Coronary artery (tissue), 2 donors: ENCODE measurements around the gene ATF3.

Experiments used
- DNase-seq: peaks from one replicate; pipeline ENCODE4 v3.0.0-alpha.2; 2017; ENCODE audit warnings: low spot score
- H3K27ac ChIP-seq, 2 donors: fragments of 200-600 bp; sonication (generic); one replicate each; pipeline ENCODE4 v1.5.1; 2016 to 2019
- H3K4me3 ChIP-seq: fragments of 200-600 bp; sonication (generic); 2 replicates; pipeline ENCODE4 v1.5.1; 2016; ENCODE audit warnings: mild to moderate bottlenecking, moderate library complexity
- CTCF ChIP-seq: fragments of 200-600 bp; sonication (generic); IDR thresholded peaks from one replicate; pipeline ENCODE4 v1.5.1; 2019; ENCODE audit warnings: antibody characterized with exemption

ATF3 gene

DNA sequence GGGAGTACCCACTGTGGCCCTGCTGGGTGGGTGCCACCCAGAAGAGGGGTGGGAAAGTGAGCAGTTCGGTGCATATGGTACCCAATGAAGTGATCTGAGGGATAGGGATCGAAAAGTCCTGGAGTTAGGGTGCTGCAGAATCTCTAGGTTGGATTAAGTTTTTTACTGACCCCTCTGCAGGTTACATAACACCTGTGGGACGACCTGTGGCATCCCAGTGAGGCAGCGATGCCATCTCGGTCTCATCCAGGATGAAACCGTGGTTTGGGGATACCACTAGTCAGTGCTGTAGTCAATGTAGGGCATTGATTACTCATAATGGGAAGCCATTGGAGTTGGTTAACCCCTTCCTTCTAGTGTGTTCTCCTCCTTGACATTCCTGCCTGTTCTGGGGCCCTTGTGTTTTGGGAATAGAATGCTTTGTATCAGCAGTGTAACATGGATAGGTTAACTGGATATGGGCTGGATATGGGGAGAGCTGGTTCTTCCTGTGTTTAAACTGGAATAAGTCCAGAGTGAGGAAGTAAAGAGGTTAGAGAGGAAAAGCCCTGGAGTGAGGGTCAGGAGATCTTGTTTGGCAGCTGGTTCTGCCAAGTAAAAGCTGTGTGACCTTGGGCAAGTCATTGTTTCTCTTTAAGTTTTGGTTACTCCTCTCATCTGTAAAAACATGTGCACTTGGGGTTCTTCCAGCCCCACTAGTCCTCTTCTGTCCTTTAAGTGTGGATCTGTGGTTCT lies 42.8 kb upstream of the ATF3 start:
- no peak for DNase-seq
- H3K27ac ChIP-seq = peak overlapping the region in 1 of 2 donors; percentile 57
- no peak for TF ChIP-seq CTCF
- H3K4me3 ChIP-seq = no peak overlapping the region

DNA sequence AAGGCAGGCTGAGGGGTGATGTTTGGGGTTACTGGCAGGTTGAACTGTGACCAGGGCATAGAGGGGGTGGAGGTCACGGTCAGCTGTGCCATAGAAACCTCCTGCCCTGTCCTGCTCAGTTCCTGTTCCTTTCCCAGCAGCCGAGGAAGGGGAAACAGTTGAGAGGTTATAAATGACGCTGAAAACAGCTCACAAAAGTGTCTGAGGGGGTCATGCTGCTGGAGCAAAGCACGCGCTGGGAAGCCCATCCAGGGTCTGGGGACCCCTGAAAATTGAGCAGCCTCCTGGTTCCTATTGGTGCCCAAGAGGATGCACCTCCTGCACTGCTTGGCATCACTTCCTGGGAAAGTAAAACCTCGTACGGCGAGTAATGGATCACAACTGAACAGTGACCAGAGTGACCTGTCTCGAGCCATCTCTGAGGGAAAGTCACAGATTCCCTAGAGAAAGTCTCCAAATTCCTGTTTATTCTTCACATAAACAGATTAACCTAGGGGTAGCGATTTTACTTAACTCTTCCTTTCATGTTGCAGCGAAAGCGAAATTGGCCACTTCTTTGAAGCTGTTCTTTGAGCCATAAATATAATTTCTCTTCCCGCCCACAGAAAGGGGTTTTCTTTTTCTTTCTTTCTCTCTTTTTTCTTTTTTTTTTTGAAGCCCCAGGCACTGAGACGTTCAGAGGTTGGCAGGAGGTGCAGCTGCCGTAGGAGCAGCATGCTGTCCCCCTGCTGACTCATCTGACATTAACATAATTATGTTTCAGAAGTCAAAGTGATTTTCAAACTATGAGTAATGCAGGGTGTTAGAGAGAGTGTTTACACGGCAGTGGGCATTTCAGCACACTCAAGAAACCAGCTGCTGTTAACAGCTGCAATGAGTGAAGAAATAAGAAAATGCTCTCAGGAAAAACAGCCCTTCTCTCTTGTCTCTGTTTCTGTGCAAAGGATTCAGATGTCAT lies 41.8 kb upstream of the ATF3 start:
- no peak for TF ChIP-seq CTCF
- no peak for DNase-seq
- peak overlapping the region; percentile 71 for H3K4me3 ChIP-seq
- peak overlapping the region; percentile 57 to 61 for H3K27ac ChIP-seq

GRCh38 chr1:212567638-212568037 lies 40.9 kb upstream of the ATF3 start:
- TF ChIP-seq CTCF = no peak
- peak overlapping the region in 1 of 2 donors; percentile 33 for H3K27ac ChIP-seq
- no peak for DNase-seq
- H3K4me3 ChIP-seq = no peak overlapping the region

- no peak for DNase-seq
- Histone ChIP-seq H3K27ac (no peak overlapping the region), H3K4me3 (no peak overlapping the region)
- TF ChIP-seq CTCF = no peak
These were observed 39.5 kb upstream of the ATF3 start for GRCh38 chr1:212568978-212569537.

DNA sequence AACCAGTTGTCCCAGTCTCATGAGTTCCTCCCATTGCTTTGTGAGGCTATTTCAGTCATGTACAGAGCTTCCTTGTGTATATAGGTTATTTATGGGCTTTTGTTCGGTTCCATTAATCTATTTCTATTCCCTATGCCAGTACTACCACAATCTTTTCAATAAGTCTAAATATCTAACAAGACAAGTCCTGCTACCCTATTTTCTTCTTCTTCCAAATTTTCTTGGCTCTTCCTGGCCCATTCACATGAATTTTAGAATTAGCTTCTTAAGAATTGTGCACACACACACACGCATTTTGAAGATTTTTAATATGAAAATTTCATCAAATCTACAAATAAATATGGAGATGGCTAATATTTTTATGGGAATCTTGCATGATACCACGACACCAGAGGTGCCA lies 33.8 kb upstream of the ATF3 start:
- DNase-seq = no peak
- TF ChIP-seq CTCF = no peak
- H3K27ac ChIP-seq = no peak overlapping the region
- H3K4me3 ChIP-seq = no peak overlapping the region

DNA sequence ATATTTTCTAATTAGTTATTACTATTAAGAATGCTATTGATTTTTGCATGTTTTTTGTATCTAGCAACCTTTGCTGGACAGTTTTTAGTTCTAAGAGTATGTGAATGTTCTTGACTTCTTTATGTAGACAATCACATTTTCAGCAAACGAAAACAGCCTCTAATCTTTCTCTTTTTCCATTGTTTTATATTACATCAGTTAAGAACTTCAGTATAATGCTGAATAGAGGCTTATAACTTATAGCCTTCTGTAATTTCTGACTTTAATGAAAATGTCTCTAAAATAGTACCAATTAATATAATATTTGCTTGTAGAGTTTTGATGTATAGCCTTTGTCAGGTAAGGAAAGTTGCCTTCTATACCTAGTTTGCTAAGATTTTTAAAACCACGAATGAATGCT lies 33.2 kb upstream of the ATF3 start:
- Histone ChIP-seq H3K4me3 (no peak overlapping the region), H3K27ac (no peak overlapping the region)
- DNase-seq = no peak
- TF ChIP-seq CTCF = no peak
